ENCODE measurements around the gene NBPF8. TPM values are rescaled to one million over a fixed set of nuclear protein-coding genes. Genes with fewer than 3 reads are reported as not detected.
"Not testable (repeated sequence)": the region's sequence is repeated elsewhere in the genome, so short reads cannot be mapped to it uniquely, and the experiment has no call there.

NBPF8 gene
- total RNA-seq, 1 experiment from 2014 or later = 14.9 TPM

DNA sequence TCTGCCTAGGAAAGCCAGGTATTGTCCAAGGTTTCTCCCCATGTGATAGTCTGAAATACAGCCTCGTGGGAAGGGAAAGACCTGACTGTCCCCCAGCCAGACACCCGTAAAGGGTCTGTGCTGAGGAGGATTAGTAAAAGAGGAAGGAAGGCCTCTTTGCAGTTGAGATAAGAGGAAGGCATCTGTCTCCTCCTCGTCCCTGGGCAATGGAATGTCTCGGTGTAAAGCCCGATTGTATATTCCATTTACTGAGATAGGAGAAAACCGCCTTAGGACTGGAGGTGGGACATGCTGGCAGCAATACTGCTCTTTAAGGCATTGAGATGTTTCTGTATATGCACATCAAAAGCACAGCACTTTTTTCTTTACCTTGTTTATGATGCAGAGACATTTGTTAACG is 10.2 kb downstream of the NBPF8 start:
- H3K27me3 Mint-ChIP-seq (ENCODE audit: insufficient read depth, unreplicated experiment); CTCF ChIA-PET; H3K36me3 Mint-ChIP-seq (ENCODE audit: insufficient read depth, unreplicated experiment); POLR2A ChIA-PET; DNase-seq (ENCODE audit: unreplicated experiment); H3K9me3 Mint-ChIP-seq (ENCODE audit: unreplicated experiment); H3K4me1 Mint-ChIP-seq (ENCODE audit: insufficient read depth, unreplicated experiment); H3K27ac Mint-ChIP-seq (ENCODE audit: low read depth, unreplicated experiment); BruUV-seq (replicated peaks); intact Hi-C loops (cut with micrococcal nuclease); H3K4me3 Mint-ChIP-seq (ENCODE audit: unreplicated experiment): not testable (repeated sequence)

DNA sequence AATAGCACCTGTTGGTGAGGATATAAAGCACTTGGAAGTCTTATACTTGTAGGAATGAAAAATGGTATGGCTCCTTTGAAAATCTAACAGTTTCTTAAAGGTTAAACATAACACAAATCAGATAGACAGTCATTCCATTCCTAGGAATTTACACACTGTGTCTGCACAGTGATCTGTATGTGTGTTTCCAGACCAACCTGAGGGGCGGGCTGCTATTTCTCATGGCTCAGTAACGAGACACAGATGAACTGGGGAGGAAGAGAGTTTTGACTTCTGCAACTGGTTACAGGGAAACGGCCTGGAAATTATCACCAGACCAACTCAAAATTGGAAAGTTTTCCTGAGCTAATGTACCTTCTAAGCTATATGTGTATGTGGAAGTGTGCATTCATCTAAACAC is 16.8 kb downstream of the NBPF8 start:
- BruUV-seq (replicated peaks); H3K4me3 Mint-ChIP-seq (ENCODE audit: unreplicated experiment); H3K4me1 Mint-ChIP-seq (ENCODE audit: insufficient read depth, unreplicated experiment); intact Hi-C loops (cut with micrococcal nuclease); H3K27ac Mint-ChIP-seq (ENCODE audit: low read depth, unreplicated experiment); CTCF ChIA-PET; H3K27me3 Mint-ChIP-seq (ENCODE audit: insufficient read depth, unreplicated experiment); DNase-seq (ENCODE audit: unreplicated experiment); H3K9me3 Mint-ChIP-seq (ENCODE audit: unreplicated experiment); H3K36me3 Mint-ChIP-seq (ENCODE audit: insufficient read depth, unreplicated experiment); POLR2A ChIA-PET: not testable (repeated sequence)

- H3K27ac Mint-ChIP-seq (ENCODE audit: low read depth, unreplicated experiment); intact Hi-C loops (cut with micrococcal nuclease); H3K9me3 Mint-ChIP-seq (ENCODE audit: unreplicated experiment); H3K4me3 Mint-ChIP-seq (ENCODE audit: unreplicated experiment); H3K27me3 Mint-ChIP-seq (ENCODE audit: insufficient read depth, unreplicated experiment); BruUV-seq (replicated peaks); H3K36me3 Mint-ChIP-seq (ENCODE audit: insufficient read depth, unreplicated experiment); POLR2A ChIA-PET; CTCF ChIA-PET; H3K4me1 Mint-ChIP-seq (ENCODE audit: insufficient read depth, unreplicated experiment); DNase-seq (ENCODE audit: unreplicated experiment): not testable (repeated sequence)
These were observed 19.0 kb downstream of the NBPF8 start for GRCh38 chr1:120433831-120434230.

DNA sequence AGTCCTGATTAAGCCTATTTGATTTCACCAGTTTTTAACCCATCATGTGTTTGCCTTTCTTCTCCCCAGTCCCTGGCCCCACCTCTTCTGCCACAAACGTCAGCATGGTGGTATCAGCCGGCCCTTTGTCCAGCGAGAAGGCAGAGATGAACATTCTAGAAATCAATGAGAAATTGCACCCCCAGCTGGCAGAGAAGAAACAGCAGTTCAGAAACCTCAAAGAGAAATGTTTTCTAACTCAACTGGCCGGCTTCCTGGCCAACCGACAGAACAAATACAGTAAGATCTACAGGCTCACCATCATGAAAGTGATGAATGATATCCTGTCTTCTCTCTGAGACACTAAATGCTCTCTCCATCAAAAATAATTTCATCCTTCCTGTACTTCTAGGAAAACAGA is 34.3 kb downstream of the NBPF8 start:
- BruUV-seq (replicated peaks); DNase-seq (ENCODE audit: unreplicated experiment); H3K4me3 Mint-ChIP-seq (ENCODE audit: unreplicated experiment); POLR2A ChIA-PET; H3K36me3 Mint-ChIP-seq (ENCODE audit: insufficient read depth, unreplicated experiment); intact Hi-C loops (cut with micrococcal nuclease); H3K27ac Mint-ChIP-seq (ENCODE audit: low read depth, unreplicated experiment); H3K27me3 Mint-ChIP-seq (ENCODE audit: insufficient read depth, unreplicated experiment); H3K4me1 Mint-ChIP-seq (ENCODE audit: insufficient read depth, unreplicated experiment); H3K9me3 Mint-ChIP-seq (ENCODE audit: unreplicated experiment); CTCF ChIA-PET: not testable (repeated sequence)
- TF ChIP-seq, protein P1, sequence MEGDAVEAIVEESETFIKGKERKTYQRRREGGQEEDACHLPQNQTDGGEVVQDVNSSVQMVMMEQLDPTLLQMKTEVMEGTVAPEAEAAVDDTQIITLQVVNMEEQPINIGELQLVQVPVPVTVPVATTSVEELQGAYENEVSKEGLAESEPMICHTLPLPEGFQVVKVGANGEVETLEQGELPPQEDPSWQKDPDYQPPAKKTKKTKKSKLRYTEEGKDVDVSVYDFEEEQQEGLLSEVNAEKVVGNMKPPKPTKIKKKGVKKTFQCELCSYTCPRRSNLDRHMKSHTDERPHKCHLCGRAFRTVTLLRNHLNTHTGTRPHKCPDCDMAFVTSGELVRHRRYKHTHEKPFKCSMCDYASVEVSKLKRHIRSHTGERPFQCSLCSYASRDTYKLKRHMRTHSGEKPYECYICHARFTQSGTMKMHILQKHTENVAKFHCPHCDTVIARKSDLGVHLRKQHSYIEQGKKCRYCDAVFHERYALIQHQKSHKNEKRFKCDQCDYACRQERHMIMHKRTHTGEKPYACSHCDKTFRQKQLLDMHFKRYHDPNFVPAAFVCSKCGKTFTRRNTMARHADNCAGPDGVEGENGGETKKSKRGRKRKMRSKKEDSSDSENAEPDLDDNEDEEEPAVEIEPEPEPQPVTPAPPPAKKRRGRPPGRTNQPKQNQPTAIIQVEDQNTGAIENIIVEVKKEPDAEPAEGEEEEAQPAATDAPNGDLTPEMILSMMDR (IDR thresholded peaks at IDR 0.05; ENCODE audit: unreplicated experiment) = peak; percentile 29

Other genes with a start within 250 kb of the NBPF8 start
- gene SEC22B, start 238.5 kb upstream of the NBPF8 start, total RNA-seq (2022) = 38.0 and 46.4 TPM in 2 replicates